ENCODE results near the gene SCN3A.

The SCN3A gene

GRCh38 chr2:165069151-165069550 lies 134.7 kb downstream of the SCN3A start:
- no peak overlapping the region for H3K4me3 ChIP-seq (ENCODE audit: low read depth, low read length)
- TF ChIP-seq CTCF (IDR thresholded peaks at IDR 0.05; ENCODE audit: insufficient read depth, low read depth, low read length, missing control alignments), result no peak
- DNase-seq (ENCODE audit: low read depth), result no peak

- H3K4me3 ChIP-seq (ENCODE audit: low read depth, low read length), result no peak overlapping the region
- no peak for DNase-seq (ENCODE audit: low read depth)
- no peak for TF ChIP-seq CTCF (IDR thresholded peaks at IDR 0.05; ENCODE audit: insufficient read depth, low read depth, low read length, missing control alignments)
These were observed 135.4 kb downstream of the SCN3A start for GRCh38 chr2:165068487-165068757.

GRCh38 chr2:165067643-165068486 lies 136.0 kb downstream of the SCN3A start:
- DNase-seq (ENCODE audit: low read depth), result no peak

GRCh38 chr2:165064743-165065142 lies 139.1 kb downstream of the SCN3A start:
- H3K4me3 ChIP-seq (ENCODE audit: low read depth, low read length), result no peak overlapping the region
- TF ChIP-seq CTCF (IDR thresholded peaks at IDR 0.05; ENCODE audit: insufficient read depth, low read depth, low read length, missing control alignments), result no peak
- no peak for DNase-seq (ENCODE audit: low read depth)

More at GRCh38 chr2:165067643-165068486, 136.0 kb downstream of the SCN3A start:
- no peak for TF ChIP-seq CTCF (IDR thresholded peaks at IDR 0.05; ENCODE audit: insufficient read depth, low read depth, low read length, missing control alignments)
- H3K4me3 ChIP-seq (ENCODE audit: low read depth, low read length), result no peak overlapping the region

- no peak for TF ChIP-seq CTCF (IDR thresholded peaks at IDR 0.05; ENCODE audit: insufficient read depth, low read depth, low read length, missing control alignments)
- H3K4me3 ChIP-seq (ENCODE audit: low read depth, low read length), result no peak overlapping the region
- DNase-seq (ENCODE audit: low read depth), result no peak
These were observed 143.4 kb downstream of the SCN3A start for GRCh38 chr2:165060411-165060810.

GRCh38 chr2:165058476-165059265 lies 145.2 kb downstream of the SCN3A start:
- H3K4me3 ChIP-seq (ENCODE audit: low read depth, low read length), result no peak overlapping the region
- no peak for TF ChIP-seq CTCF (IDR thresholded peaks at IDR 0.05; ENCODE audit: insufficient read depth, low read depth, low read length, missing control alignments)
- DNase-seq (ENCODE audit: low read depth), result no peak
